Calu3 (cell line): ENCODE measurements around the gene TMEM161A. TPM values are rescaled to one million over a fixed set of nuclear protein-coding genes. Genes with fewer than 3 reads are reported as not detected.
"Not testable (repeated sequence)": the region's sequence is repeated elsewhere in the genome, so short reads cannot be mapped to it uniquely, and the experiment has no call there.

Experiments
- BruUV-seq: library from RNA; stranded (reverse); fragments of 400-500 nt; replicated peaks from 2 replicates; lab custom pipeline; 2021; lab: Mats Ljungman, UMichigan
- CTCF ChIA-PET: fragments of 300-600 bp; sonication (Branson Sonifier 250); formaldehyde crosslinking; loops from one replicate; lab custom pipeline; 2022; ENCODE audit warnings: antibody characterized with exemption; lab: Charles Lee
- DNase-seq: peaks from one replicate; pipeline ENCODE4 v3.0.0; 2022
- H3K27ac Mint-ChIP-seq: one replicate; pipeline ENCODE4 v1.8.0; 2022; ENCODE audit warnings: mixed read lengths; ENCODE audit not compliant: unreplicated experiment
- H3K27me3 Mint-ChIP-seq: one replicate; pipeline ENCODE4 v1.8.0; 2022; ENCODE audit warnings: mixed read lengths; ENCODE audit not compliant: unreplicated experiment
- H3K36me3 Mint-ChIP-seq: one replicate; pipeline ENCODE4 v1.8.0; 2022; ENCODE audit warnings: mild to moderate bottlenecking, moderate library complexity, mixed read lengths; ENCODE audit not compliant: insufficient read depth, unreplicated experiment
- H3K4me1 Mint-ChIP-seq: one replicate; pipeline ENCODE4 v1.8.0; 2022; ENCODE audit warnings: mild to moderate bottlenecking, low read depth, mixed read lengths; ENCODE audit not compliant: unreplicated experiment
- H3K4me3 Mint-ChIP-seq: one replicate; pipeline ENCODE4 v1.8.0; 2022; ENCODE audit warnings: mild to moderate bottlenecking, low read depth, moderate library complexity, mixed read lengths; ENCODE audit not compliant: unreplicated experiment
- H3K9me3 Mint-ChIP-seq: one replicate; pipeline ENCODE4 v1.8.0; 2022; ENCODE audit warnings: low read depth, mixed read lengths; ENCODE audit not compliant: unreplicated experiment
- CTCF ChIP-seq: fragments of 200-600 bp; IDR thresholded peaks from one replicate; pipeline ENCODE4 v1.8.0; 2022; ENCODE audit warnings: antibody characterized with exemption; ENCODE audit not compliant: unreplicated experiment
- intact Hi-C: fragments of 100-400 bp; cut with micrococcal nuclease; formaldehyde crosslinking; loops from one replicate; pipeline ENCODE4 v1.10.0; 2022; ENCODE audit not compliant: unreplicated experiment
- total RNA-seq: library from RNA; stranded (reverse); gene quantifications from 2 replicates; pipeline ENCODE4 v1.2.3, GENCODE V29; 2022

Gene TMEM161A
- total RNA-seq, 1 experiment from 2014 or later = 28.9 TPM

- no peaks in the 10 kb centered on the region for H3K9me3 Mint-ChIP-seq
- intact Hi-C loops = loop anchor here (10.0 kb wide), 1 partner anchor 82 kb away; no protein-coding TSS in a partner anchor
- H3K4me3 Mint-ChIP-seq = no peak overlapping the region
- CTCF ChIA-PET = no interaction called here
- no peak overlapping the region for H3K27ac Mint-ChIP-seq
- H3K36me3 Mint-ChIP-seq = peaks cover 14% of the 10 kb centered on the region
- H3K27me3 Mint-ChIP-seq = no peaks in the 10 kb centered on the region
- no TSS peak for BruUV-seq
- no peak for TF ChIP-seq CTCF
- H3K4me1 Mint-ChIP-seq = peaks cover 6% of the 10 kb centered on the region
- DNase-seq = no peak
These were observed 4.1 kb upstream of the TMEM161A start for GRCh38 chr19:19142347-19142746.

GRCh38 chr19:19140476-19140875 is 2.2 kb upstream of the TMEM161A start:
- Mint-ChIP-seq H3K27me3 (no peaks in the 10 kb centered on the region), H3K36me3 (peaks cover 15% of the 10 kb centered on the region), H3K27ac (no peak overlapping the region), H3K4me1 (peaks cover 12% of the 10 kb centered on the region), H3K9me3 (no peaks in the 10 kb centered on the region), H3K4me3 (no peak overlapping the region)
- no TSS peak for BruUV-seq
- intact Hi-C loops = loop anchor here (10.0 kb wide), 1 partner anchor 84 kb away; no protein-coding TSS in a partner anchor
- CTCF ChIA-PET = no interaction called here
- no peak for TF ChIP-seq CTCF
- DNase-seq = no peak

- Mint-ChIP-seq H3K9me3 (no peaks in the 10 kb centered on the region), H3K36me3 (peaks cover 15% of the 10 kb centered on the region), H3K27me3 (no peaks in the 10 kb centered on the region), H3K27ac (no peak overlapping the region), H3K4me3 (no peak overlapping the region), H3K4me1 (peaks cover 12% of the 10 kb centered on the region)
- no peak for TF ChIP-seq CTCF
- intact Hi-C loops = loop anchor here (2.0 to 10.0 kb wide), 2 partner anchors 85 kb away; no protein-coding TSS in a partner anchor
- CTCF ChIA-PET = no interaction called here
- DNase-seq = no peak
- no TSS peak for BruUV-seq
These were observed 1.6 kb upstream of the TMEM161A start for GRCh38 chr19:19139876-19140229.

GRCh38 chr19:19137556-19138108 is 646 bp downstream of the TMEM161A start:
- H3K27me3 Mint-ChIP-seq = no peaks in the 10 kb centered on the region
- TF ChIP-seq CTCF = no peak
- peak overlapping the region; percentile 97 for H3K4me3 Mint-ChIP-seq
- BruUV-seq = no TSS peak
- H3K4me1 Mint-ChIP-seq = peaks cover 12% of the 10 kb centered on the region
- no peaks in the 10 kb centered on the region for H3K9me3 Mint-ChIP-seq
- H3K36me3 Mint-ChIP-seq = peaks cover 15% of the 10 kb centered on the region
- intact Hi-C loops = loop anchor here (2.0 kb wide), 1 partner anchor 83 kb away; no protein-coding TSS in a partner anchor
- CTCF ChIA-PET = no interaction called here
- DNase-seq = no peak
- H3K27ac Mint-ChIP-seq = peak overlapping the region; percentile 96

- H3K9me3 Mint-ChIP-seq, intact Hi-C loops, DNase-seq, CTCF ChIA-PET, H3K4me3 Mint-ChIP-seq, BruUV-seq, H3K27me3 Mint-ChIP-seq, H3K27ac Mint-ChIP-seq: not testable (repeated sequence)
- Mint-ChIP-seq H3K36me3 (peaks cover 15% of the 10 kb centered on the region), H3K4me1 (peaks cover 12% of the 10 kb centered on the region)
These were observed 2.6 kb downstream of the TMEM161A start for GRCh38 chr19:19135713-19136112.
